ENCODE data around the gene DAPK2.
A peak's percentile ranks its signal among the peaks of the same experiment; 100 is the strongest.

Gene DAPK2

DNA sequence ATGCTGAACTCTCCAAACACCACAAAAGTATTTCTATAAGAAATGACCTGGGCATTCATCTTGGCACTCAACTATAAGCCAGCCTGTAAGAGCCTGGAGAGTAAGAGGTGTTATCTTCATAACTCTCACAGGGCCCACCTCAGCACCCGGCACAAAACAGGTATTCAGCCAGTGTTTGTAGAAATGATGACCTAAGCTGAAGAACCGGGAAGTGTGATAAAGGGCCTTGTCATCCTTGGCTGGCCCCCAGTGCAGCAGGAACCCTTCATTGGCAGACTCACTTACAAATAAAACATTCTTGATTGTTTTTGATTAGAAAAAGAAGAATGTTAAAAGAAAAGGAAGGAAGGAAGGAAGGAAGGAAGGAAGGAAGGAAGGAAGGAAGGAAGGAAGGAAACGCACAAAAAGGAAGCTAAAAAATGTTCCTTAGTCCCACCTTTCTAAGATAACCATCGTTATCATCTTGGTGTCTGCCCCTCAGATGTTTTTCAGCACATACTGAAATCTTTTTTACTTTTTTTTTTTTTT is 52.1 kb downstream of the DAPK2 start:
- DNase-seq, result no peak

DNA sequence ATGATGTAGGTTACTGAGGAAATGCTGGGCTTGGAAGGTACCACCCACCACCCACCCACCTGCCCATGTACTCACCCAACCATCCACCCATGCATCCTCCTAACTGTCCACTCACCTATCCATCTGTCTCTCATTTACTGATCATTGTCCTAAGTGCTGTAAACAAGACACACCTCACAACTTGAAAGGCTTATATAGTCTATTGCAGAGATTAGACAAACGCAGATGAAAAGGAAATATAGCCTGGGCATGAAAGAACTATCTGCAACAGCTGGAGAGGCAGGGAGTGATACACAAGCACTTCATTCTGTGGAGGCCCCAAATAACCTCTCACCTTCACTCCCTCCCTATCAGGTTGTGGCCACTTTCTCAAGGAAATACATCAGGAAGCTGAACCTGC is 54.0 kb downstream of the DAPK2 start:
- peak in 1 of 2 experiments; percentile 20 for DNase-seq

DNA sequence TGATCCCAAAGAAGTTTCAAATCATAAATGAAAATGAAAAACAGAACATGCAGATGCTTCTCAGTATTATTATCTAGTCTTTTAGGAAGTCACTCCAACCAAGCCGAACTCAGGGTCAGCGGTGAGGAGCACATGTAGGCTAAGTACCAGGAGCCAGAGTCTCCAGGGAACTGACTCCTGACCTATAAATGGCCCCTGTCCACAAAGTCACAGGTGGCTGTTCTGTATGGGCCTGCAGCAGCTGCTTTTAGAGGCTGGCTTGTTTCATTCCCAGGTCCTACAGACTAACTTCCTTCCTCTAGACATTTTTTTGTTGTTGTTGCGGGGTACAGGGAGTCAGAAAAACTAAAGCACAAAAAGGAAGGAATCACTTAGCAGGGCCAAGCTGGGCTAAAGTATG is 54.6 kb downstream of the DAPK2 start:
- DNase-seq, result no peak

DNA sequence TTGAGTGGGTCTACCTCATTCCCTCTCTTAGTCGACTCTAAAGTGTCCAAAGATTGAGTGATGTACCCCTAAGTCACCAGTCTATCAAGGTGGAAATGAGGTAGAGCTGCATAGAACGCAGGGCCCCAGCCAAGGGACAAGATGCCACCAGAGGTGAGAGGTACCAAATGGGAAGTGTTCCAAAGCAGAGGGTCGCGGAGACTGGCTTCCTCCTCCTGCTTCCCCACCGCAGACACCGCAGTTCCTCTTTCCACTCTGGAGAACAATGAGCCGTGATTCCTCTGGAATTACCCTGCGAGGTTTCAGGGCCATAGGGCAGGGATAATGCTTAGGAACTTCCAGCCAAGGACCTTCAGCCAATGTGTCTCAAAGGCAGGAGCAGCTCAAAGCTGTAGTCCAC is 55.8 kb downstream of the DAPK2 start:
- no peak for DNase-seq

DNA sequence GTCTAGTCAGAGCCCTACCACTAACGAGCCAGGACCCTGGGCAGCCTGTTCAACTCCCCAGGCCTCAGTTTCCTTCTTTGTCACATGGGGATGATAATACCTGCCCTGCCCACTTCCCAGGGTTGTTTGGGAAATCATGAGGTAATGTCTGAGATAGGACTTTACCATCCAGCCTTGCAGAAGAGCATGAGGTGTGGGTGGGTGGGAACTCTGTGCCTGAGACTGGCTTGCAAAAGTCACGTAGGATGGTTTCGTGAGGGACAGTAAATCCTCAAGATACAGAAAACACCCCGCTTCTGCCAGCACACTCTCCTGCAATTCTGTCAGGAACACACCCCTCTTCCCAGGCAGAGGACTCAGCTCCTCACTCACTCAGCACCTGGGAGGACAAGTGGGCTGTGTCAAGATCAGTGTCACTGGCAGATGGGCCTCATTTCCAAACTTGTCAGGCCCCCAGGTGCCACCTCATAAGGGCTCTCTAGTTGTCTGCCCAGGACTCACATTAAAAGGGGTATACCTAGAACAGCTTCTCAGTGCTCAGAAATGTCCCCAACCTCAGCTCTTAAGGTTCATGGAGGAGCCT is 58.4 kb downstream of the DAPK2 start:
- DNase-seq, result peak; percentile 15 to 77

DNA sequence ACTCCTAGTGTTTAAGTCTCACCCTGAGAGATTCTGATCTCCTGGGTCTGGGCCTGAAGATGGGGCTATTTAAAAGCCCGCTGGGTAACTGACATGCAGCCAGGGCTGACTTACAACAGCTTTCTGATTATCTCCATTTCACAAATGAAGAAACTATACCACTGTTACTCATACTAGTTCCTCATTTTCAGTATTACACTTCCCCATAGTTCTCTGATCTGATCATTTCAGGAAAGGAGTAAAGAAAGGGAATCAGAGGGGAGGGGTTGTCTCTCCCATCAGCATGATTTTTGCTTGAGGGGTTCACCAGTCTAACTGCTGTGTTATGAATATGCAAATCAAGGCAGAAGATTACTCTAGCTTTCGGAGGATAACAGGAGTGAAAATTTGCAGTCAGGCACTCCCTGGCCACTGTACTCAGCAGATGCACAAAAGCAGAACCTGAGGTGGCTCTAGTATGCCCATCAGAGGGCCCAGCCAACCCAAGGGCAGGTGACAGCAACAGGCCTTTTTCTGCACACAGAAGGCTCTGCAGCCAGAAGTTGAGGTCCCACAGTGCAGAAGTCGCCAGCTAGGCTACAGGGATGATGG is 59.4 kb downstream of the DAPK2 start:
- DNase-seq, result no peak

DNA sequence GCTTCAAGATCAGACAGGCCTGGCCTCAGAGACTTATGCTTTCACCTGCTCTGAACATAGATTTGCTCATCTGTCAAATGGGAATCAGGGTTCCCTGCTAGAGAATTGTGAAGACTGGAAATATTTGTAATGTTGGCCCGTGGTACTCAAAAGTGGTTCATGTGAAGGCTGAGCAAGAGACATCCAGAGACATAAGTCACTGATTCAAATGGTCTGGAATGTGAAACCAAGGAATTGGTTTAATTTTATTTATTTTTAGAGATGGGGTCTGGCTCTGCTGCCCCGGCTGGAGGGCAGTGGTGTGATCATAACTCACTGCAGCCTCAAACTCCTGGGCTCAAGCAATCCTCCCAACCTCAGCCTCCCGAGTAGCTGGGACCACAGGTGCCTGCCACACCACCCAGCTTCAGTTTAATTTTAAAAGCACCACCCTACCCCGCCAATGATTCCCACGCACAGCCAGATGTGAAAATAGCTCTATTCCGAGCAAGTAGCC is 60.1 kb downstream of the DAPK2 start:
- no peak for DNase-seq

DNA sequence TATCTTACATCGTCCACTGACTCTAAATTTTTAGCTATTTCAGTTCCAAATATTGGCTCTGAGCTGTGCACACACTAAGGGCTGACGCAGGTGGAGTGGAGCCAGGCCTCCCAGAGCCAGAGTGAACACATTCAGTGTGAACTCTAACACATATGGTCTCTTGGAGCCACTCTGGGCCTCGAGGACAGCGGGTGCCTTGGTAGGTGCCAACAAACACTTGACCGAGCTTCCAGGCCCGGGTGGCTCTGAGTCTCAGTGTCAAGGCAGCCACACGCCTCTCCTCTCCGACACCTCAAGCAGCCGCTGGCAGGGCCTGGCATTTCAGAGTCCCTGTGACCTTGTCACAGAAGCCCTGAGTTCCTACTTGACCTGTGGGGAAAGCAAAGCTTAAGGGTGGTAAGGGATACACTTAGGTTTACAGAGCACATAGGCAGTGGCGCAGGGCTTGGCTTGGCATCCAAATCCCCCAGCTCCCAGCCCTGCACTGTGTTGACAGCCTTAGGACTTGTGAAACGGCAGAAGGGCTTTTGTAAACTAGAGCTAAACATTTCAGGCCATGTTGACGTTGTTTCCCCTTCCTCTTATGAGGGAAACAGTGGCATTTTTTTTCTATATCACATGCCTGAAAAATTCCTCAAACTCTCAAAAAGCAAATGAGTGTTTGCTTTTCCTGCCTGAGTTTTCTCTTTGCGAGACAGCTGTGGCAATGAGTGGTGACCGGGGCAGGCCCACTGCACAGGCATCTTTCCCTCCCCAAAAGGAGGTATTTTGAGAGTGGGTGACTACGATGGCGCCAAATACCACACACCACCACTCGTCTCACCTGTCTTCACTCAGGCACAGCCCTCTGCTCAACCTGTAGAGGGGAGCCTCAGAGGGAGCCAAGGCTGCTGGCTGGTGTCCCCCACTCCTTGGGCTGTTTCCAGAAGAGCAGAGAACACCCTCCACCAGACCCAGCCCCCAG is 60.8 kb downstream of the DAPK2 start:
- DNase-seq, result no peak

DNA sequence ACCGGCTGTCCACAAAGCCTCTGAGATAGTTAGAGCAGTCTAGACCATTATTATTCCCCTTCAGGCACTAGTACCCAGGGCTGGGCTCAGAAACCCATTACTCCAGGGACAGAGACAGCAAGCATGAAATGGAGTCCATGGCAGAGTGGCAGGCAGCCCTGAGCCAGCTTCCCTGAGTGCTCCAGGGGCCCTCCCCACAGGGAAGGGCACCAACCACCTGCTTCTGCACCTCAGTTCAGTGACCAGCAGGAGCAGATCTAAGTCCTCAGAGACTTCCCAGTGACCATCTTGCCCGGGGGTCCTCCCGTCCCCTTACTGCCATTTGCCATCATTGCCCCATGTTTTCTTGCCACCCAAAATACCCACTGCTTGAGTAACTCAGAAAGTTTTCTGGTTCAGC is 62.0 kb downstream of the DAPK2 start:
- no peak for DNase-seq

DNA sequence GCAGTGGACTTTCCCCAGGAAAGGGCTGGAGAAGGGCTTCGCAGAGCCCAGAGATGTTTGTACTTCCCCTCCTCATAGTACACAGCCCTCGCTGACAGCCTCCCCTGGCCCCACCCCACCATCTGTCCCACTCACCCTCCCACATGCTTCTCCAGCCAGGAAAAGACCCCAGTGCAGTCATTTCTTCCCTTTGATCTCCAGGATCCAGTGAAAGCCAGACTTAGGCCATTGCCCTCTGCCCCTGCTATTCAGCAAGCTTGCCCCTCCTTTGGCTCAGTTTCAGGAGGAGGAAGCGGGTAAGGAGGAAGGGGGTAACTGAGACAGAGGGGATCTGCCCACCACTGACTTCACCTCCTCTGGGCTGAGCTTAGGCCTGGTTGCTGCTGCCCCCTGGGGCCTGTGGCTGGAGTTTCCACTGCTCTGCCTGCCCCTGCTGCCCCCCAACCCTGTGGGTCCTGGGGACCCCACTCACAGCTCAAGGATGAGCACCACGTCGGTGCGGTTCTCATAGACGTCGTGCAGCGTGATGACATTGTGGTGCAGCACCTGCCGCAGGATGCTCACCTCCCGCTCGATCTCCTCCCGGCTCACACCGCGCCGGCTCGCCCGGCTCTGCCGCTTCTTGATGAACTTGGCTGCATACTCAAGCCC is 63.1 kb downstream of the DAPK2 start:
- DNase-seq, result peak; percentile 58 to 75

DNA sequence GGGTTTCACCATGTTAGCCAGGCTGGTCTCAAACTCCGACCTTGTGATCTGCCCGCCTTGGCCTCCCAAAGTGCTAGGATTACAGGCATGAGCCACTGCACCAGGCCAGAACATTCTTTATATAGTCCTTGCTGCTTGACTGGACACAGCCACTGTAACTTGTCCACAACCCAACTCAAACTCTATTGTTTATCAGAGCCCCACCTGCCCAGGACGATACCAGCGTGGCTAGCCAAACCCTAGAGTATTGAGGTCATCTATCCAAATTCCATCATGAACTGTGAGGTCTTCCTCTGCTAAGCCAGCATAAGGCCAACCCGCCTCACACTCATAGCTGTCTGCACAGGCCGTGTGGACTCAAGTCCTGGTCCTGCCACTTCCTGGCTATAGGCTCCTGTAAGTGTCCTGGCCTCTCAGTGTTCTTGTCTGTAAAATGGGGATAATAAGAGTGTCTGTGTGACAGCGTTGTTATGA is 63.9 kb downstream of the DAPK2 start:
- DNase-seq, result no peak

DNA sequence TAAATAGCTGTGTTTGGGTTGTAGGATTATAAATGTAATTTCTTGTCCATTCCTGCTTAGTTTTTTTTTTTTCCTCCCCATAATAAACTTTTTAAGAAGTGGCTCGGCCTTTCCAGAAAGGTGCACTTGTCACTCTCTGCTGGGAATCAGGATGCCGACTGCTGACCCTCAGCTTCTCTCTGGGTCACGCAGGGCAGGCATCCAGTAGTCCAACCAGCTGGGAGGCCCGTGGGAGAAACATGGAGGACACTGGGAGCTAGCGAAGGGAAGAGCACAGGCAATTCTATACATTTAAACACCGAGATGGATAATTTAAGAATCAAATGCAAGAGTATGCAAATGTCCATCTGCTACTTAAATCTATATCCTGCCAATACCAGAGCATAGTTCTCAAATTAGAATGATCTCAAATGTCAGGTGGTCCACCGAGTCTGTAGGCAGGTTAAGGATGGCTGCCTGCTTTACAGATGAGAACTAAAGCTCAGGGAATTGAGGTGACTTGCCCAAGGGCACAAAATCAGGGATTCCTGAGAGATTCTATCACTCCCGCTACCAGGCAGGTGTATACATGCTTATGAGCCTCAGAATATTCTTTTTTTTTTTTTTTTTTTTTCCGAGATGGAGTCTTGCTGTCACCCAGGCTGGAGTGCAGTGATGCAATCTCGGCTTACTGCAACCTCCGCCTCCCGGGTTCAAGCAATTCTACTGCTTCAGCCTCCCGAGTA is 64.5 kb downstream of the DAPK2 start:
- peak in 1 of 2 experiments; percentile 11 for DNase-seq

DNA sequence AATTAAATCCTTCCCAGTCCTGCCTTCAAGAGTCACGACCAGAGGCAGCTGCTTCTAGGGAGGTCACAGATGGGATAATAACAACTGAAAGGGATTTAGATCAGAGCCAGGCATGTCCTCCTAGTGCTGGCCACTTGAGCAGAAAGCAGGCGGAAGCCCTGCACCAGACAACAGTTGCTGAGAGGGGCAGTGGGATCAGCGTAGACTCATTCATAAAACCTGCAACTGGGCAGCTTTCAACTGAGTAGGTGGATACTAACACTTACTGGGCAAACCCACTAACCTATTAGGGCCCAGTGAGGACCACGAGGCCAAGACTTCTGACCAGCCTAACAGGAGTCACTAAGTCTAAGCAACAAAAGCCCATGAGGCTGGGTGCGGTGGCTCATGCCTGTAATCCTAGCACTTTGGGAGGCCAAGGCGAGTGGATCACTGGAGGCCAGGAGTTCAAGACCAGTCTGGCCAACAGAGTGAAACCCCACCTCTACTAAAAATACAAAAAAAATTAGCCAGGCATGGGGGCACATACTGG is 67.0 kb downstream of the DAPK2 start:
- peak; percentile 94 to 97 for DNase-seq

DNA sequence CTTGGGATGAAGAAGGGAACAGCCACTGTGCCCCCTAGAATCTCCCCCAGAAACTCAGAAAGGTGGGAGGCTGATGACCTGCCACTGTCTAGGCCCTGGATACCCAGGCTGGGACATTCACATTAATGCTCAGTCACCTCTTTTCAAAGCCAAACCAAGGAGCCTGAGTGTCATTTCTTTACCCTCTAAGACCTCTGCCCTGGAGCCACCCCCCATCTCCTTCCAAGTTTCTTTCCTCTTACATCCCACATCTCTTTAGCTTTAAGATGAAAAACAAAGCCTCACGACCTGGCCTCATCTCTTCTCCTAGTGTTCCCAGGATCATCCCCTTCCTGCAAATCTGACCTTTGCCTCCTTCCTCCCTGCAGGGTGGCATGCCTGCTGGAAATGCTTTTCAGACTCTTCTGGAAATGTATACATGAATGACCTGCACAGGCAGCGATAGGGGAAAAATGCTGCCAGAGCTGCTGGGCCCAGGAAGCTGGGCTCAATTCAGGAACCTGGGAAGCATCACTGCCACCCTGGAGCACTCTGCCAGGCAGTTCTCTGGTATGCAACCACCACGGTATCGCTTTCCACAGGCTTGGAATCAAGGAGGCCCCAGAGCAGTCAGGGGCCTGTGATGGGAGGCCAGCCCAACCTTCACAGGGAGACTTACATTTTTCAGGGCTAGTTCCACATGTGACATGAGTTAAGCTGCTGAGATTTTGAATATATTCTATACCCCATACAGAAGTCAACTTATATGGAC is 67.6 kb downstream of the DAPK2 start:
- DNase-seq, result no peak

DNA sequence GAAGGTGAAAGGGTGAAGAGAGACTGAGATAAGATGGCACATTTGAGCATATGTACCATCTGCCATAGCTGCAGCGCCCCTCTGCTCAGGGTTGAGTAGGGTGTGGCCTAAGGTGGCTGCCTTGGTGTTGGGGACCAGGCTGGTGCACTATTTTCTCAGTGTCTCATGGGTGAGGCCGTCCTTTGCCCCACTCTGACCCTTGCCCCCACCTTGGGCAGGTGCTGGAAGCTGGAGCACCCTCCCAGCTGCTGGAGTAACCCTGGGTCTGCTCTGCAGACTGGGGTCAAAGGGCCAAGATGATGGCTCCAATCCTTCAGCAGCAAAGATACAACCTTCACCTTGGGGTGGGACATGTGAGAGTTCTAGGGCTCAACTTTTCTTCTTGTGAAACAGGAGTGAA is 69.2 kb downstream of the DAPK2 start:
- DNase-seq, result peak in 1 of 2 experiments; percentile 9

DNA sequence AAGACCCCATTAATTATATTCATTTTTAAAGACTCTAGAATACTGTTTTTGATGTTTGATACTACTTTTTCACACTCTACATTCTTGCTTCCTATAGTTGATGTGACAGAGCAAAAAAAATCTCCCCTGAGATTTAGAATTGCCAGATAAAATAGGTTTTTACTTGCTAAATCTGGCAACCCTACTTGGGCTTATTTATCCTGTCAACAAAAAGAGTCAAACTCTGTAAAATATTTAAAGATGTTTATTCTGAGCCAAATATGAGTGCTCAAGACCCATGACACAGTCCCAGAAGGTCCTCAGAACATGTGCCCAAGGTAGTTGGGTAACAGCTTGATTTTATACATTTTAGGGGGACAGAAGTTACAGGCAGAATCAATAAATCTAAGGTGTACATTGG is 72.3 kb downstream of the DAPK2 start:
- DNase-seq, result no peak

DNA sequence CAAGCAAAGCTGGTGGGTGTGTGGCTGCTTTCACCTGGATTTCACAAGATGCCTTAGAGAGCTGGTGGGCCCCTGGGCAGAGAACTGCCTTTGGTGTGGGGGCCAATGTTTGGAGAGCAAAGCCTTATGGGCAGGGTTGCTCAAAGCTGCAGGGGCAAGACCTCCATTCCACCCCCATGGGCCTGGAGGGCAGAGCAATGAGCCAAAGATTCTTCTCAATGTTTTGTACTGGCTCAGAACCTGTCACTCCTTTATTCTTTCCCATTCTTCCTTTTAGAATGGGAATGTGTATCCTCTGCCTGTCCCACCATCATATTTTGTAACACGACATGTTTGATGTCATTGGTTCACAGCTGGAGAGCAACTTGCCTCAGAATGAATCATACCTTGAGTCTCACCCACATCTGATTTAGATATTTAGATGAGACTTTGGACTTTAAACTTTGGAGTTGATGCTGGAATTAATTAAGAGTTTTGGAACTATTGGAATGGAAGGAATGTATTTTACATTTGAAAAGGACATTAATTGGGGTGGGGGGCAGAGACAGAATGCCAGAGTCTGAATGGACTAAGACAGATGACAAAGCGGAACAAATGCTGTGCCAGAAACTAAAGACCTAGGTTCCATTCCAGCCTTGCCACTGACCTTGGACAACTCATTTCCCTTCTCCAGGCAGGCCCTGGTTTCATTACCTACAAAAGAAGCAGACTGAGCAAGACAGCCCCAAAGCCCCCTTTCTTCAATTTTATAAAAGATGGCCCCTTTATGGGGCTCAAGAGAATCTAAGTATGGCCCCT is 72.9 kb downstream of the DAPK2 start:
- DNase-seq, result no peak

DNA sequence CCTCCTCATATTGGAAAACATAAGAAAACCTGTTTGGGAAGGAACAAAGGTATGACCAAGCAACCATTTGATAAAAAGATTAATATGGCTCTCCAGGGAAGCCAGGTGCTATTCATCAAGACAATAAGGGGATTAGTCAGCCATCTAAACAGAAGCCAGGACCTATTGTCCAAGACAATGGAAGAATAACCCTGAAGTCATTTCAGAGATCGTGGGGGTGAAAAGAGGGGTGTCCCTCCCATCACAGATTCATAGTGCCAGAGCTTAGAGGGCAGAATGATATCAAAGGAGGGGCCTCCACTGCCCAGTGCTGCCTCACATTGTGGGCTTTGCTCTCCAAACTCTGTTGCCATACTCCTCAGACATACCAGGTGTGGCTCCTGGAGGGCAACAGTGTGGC is 73.5 kb downstream of the DAPK2 start:
- DNase-seq, result no peak

DNA sequence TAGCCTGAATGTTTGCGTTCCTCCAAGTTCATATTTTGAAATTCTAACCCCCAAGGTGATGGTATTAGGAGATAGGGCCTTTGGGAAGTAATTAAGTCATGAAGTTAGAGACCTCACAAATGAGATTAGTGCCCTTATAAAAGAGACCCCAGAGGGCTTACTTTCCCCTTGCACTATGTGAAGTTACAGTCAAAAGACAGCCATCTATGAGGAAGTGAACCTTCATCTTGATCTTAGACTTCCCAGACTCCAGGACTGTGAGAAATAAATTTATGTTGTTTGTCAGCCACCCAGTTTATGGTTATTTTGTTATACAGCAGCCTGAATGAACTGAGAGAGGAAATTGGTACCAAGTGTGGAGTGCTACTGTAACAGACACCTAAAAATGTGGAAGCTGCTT is 74.4 kb downstream of the DAPK2 start:
- no peak for DNase-seq

DNA sequence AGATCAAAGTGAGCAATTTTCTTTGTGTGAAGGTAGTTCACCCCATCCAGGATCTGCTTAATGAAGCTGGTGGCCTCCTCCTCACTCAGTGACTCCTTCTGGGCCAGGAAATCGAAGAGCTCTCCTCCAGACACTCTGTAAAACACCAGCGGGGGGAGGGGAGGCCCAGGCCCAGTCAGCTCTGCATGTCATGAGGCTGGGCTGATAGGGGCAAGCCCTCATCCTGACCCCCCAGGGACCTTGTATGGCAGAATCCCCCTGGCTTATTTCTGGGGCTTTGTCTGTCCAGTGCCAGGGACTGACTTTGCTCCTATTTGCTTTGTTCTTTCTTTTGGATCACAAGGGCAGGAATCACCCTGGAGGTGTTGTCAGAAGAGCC is 74.9 kb downstream of the DAPK2 start:
- DNase-seq, result no peak

All from NCI-H524 (cell line).